HG02852 (cell line): ENCODE data around the gene CLCN3.
"Not testable (repeated sequence)": the region's sequence is repeated elsewhere in the genome, so short reads cannot be mapped to it uniquely, and the experiment has no call there.

Experiments
- ATAC-seq: cut with Tn5 transposase; IDR thresholded peaks from one replicate; pipeline ENCODE4 v1.9.1; 2021; ENCODE audit warnings: mild to moderate bottlenecking, moderate library complexity; ENCODE audit not compliant: unreplicated experiment

Gene CLCN3

DNA sequence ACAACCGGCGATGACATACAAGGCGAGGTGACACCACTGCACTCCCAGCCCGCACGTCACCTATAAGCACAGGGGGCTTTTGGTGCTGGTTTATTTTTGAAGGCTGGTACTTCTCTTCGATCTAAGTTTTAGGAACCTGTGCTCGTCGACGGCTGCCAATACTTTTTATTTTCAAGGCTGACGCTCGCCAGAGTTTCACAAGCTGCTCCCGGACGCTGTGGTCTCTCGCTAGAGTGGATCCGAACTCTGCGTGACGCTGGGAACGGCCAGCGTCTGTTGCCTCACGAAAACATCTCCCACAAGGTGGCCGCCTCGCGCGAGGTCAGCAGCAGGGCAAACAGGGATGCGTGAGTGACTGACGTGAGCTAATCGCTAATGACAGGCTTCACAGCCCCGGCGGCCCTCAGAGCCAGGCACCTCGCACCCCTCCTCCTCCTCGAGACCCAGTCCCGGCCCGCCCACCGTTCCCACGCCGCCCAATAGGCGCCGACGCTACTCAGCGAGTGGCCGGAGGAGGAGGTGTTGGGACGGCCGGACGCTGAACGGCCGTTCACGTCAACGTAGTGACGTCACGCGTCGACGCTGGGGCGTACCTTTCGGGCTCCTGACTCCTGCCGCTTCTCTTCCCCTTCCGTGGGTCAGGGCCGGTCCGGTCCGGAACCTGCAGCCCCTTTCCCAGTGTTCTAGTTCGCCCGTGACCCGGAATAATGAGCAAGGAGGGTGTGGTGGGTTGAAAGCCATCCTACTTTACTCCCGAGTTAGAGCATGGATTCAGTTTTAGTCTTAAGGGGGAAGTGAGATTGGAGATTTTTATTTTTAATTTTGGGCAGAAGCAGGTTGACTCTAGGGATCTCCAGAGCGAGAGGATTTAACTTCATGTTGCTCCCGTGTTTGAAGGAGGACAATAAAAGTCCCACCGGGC lies at the start of gene CLCN3:
Gene CLCN3 (plus strand): TSS at position 621 of the 922 bp plus-strand sequence. CDS start 15,351 bp downstream, outside the sequence.
- peak; percentile 93 for ATAC-seq

- ATAC-seq, result not testable (repeated sequence)
Observed at GRCh38 chr4:169571012-169571411, 49.4 kb upstream of the CLCN3 start.

DNA sequence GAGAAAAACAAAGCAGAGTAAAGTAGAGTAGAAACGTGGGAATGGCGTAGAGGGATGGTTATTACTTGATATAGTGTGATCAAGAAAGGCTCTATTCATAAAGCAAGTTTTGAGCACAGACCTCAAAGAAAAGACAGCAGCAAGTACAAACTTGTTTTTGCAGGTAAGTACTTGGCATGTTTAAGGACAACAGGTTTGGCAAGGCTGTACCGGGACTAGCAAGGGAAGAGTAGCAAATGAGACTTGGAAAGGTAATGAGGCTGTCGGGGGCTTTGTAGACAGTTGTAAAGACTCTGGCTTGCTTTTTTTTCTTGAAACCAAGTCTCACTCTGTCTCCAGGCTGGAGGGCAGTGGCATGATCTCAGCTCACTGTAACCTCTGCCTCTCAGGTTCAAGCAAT lies 48.9 kb upstream of the CLCN3 start:
- ATAC-seq, result no peak

GRCh38 chr4:169573889-169574288 lies 46.5 kb upstream of the CLCN3 start:
- peak; percentile 70 for ATAC-seq

GRCh38 chr4:169582203-169582602 lies 38.2 kb upstream of the CLCN3 start:
- peak; percentile 97 for ATAC-seq

GRCh38 chr4:169582706-169583105 lies 37.7 kb upstream of the CLCN3 start:
- no peak for ATAC-seq

- ATAC-seq, result no peak
Observed at GRCh38 chr4:169583563-169583962, 36.8 kb upstream of the CLCN3 start.

DNA sequence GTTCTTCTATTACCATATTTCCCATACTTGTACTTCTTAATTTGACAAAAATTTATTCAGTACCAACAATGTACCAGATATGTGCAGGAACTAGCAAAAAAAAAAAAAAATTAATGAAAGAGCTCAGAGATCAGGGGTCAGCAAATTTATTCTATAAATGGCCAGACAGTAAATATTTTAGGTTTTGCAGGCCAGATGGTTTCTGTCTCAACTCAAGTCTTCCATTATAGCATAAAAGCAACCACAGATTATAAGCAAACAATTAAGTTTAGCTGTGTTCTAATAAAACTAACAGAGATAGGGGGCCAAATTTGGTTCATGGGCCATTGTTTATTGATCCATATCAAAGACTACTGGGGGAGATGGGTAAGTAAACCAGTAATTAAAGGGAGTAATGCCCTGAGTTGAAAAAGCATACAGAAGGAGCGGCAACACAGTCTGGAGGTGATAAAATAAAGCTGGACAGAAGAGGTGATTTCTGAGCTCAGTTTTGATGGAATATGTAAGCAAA lies 27.3 kb upstream of the CLCN3 start:
- no peak for ATAC-seq

DNA sequence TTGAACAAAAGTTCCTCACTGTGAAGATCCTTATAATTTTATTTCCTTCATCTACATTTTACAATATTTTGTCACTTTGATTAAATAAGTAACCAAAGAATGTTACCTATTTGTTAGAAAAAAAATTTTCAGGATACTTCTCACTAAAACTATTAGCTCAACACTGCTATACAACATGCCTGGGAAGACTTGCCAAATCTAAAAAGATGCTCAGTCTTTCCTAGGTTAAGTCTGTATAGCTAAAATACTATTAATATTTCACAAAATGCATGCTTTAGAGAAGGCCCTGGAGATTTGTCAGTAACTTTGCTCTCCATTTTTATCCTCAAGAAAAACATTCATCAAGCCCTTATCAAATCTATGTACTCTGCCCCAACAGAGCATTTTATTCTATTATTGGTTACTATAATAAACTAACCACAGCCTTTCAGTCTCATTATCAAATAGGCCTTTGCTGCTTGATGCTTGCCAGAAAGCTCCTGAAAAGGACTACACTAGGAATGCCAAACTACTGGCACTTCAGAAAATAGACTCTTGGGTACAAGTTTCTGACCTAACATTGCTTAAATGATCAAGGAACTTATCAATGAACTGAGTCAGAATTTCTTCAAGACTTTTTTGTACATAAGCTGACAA lies 25.7 kb upstream of the CLCN3 start:
- no peak for ATAC-seq

- ATAC-seq, result peak; percentile 75
Observed at GRCh38 chr4:169601016-169601771, 19.2 kb upstream of the CLCN3 start.

- ATAC-seq, result no peak
Observed at GRCh38 chr4:169603312-169603711, 17.1 kb upstream of the CLCN3 start.

GRCh38 chr4:169604131-169604900 lies 16.1 kb upstream of the CLCN3 start:
- ATAC-seq, result no peak

DNA sequence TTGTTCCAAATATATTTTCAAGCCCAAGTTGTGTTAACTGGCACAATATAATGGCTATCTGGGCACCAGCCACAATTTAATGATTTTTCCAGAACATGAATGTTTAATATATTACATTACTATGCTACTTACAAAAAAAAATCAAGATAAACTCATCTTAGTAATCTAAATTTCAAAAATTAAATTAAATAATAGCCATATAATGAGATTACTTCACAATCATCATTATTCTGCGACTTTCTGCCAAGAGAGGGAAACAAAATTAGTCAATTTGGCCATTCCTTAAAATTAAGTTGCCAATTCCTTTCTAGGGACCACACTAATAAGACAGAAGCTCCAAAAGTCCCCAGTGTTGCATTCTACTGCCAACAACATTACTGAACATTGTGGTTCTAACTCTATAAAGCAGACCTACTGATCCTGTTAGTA lies 15.5 kb upstream of the CLCN3 start:
- ATAC-seq, result no peak

DNA sequence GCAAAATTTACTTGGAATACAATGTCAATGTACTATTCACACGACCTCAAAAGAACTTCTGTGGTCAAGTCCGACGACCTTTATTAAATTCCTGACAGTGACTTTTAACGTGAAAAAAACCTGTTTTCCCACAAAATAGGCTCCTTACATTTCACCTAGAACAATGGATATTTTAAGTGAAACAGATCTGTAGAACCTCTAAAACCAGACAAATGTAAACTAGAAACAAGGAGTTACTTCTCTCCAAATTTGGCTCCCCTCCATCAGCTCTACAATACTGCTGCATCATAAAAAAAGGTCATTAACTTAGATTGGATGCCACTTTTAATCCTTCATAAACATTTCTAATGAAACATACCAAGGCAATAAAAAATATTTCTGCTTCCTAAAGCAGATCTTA lies 9.2 kb upstream of the CLCN3 start:
- no peak for ATAC-seq

DNA sequence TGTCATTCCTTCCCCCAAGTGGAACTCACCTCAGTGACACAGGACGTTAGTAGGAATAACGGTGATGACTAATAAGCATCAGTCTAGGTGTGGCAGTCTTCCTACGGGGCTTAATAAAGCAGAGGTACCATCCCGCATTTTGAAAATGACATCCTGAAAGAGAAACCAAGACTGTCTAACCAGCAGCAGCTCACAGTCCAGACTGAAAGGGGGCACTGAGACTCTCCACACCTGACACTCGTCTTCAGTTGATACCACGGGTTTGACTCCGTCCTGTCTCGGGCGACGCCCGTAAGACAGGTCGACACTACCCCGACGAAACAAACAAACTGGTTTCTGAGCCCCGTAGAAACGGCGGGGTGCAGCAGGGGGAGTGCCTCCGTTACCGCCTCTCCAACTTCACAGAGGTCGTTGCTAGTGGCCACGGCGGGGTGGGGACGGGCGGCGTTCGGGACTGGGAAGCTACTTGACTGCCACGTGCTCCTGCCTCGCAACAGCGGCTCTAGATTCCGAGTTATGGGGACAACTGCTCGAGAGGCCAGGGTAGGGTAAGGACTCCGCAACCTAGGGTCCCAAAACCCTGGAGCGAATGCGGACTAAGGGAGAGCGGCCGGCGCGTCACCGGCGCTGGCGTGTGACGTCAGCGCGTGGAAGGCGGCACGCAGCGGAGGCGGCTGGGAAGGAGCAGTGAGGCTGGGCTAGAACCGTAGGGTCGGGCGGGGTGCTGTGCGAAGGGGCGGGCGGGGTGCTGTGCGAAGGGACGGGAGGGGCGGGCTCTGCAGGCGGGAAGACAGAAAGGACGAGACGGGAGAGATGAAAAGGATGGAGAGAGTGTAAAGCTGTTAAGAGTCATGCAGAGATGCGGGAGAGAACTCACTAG lies 8.1 kb upstream of the CLCN3 start, which contains the start of gene NEK1:
Gene NEK1 (minus strand): TSS at position 593 of the 880 bp plus-strand sequence. CDS start 9,953 bp downstream, outside the sequence.
- peak; percentile 91 for ATAC-seq

GRCh38 chr4:169612871-169613859 lies 7.2 kb upstream of the CLCN3 start:
- ATAC-seq, result peak; percentile 36

DNA sequence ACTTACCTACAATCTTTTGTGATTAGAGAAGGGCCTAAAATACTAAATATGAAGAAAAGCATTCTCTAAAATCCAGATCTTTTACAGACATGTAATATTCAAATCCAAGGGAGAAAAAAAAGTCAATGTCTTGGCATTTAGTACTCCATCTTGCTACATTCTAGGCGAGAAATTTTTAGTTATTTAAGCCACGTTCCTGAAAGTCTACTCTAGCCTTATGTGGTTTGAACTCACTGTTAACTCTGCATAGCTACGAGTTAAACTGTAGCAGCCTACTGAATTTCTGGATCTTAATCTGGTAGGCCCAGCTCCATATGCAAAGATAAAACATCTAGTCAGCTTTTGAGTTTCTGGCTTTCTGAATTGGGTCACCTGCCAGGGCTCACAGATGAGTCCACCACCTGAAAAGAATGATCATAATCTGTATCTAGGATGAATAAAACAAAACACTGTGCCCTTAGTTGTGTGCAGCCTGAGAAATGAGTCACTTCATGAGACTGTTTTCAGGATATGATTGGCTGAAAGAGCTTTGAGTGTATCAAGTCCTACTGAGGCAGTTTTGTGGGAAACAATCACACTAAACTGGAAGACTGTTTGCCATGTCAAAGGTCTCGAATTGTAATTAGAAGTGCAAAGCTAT lies 4.8 kb upstream of the CLCN3 start:
- ATAC-seq, result no peak

- ATAC-seq, result no peak
Observed at GRCh38 chr4:169616846-169617245, 3.5 kb upstream of the CLCN3 start.
